Glutamatergic neuron (in vitro differentiated cells): ENCODE measurements around the gene GALNT12. TPM values are rescaled to one million over a fixed set of nuclear protein-coding genes. Genes with fewer than 3 reads are reported as not detected.

ENCODE experiments used
- DNase-seq: peaks from one replicate; pipeline ENCODE4 v3.0.0; 2022
- H3K27ac Mint-ChIP-seq: one replicate; pipeline ENCODE4 v1.8.0; 2020; ENCODE audit warnings: mild to moderate bottlenecking, mixed read lengths, inconsistent platforms; ENCODE audit not compliant: unreplicated experiment
- H3K27me3 Mint-ChIP-seq: one replicate; pipeline ENCODE4 v1.8.0; 2020; ENCODE audit warnings: mild to moderate bottlenecking, moderate library complexity, mixed read lengths, inconsistent platforms; ENCODE audit not compliant: unreplicated experiment
- H3K36me3 Mint-ChIP-seq: one replicate; pipeline ENCODE4 v1.8.0; 2020; ENCODE audit warnings: mild to moderate bottlenecking, mixed read lengths, inconsistent platforms; ENCODE audit not compliant: unreplicated experiment
- H3K4me1 Mint-ChIP-seq: one replicate; pipeline ENCODE4 v1.8.0; 2020; ENCODE audit warnings: mild to moderate bottlenecking, low read depth, mixed read lengths, inconsistent platforms; ENCODE audit not compliant: unreplicated experiment
- H3K4me3 Mint-ChIP-seq: one replicate; pipeline ENCODE4 v1.8.0; 2020; ENCODE audit warnings: mild to moderate bottlenecking, mixed read lengths, inconsistent platforms; ENCODE audit not compliant: unreplicated experiment
- H3K9me3 Mint-ChIP-seq: one replicate; pipeline ENCODE4 v1.8.0; 2020; ENCODE audit warnings: mild to moderate bottlenecking, moderate library complexity, mixed read lengths, inconsistent platforms; ENCODE audit not compliant: unreplicated experiment
- total RNA-seq: library from RNA; stranded (reverse); fragmentation: NEBNext Ultra II Directional; extraction: Animal tissue kit (Norgen Biotek cat#: 25700); gene quantifications from one replicate; pipeline ENCODE4 v1.2.1, GENCODE V29; 2021; ENCODE audit not compliant: unreplicated experiment
- TF ChIP-seq, protein P1 (sequence below): fragments of 200-600 bp; sonication (generic); IDR thresholded peaks from one replicate; pipeline ENCODE4 v1.5.0; 2021; ENCODE audit not compliant: partially characterized antibody, unreplicated experiment

The GALNT12 gene
- total RNA-seq, 1 donor from 2014 or later: 2.7 TPM

DNA sequence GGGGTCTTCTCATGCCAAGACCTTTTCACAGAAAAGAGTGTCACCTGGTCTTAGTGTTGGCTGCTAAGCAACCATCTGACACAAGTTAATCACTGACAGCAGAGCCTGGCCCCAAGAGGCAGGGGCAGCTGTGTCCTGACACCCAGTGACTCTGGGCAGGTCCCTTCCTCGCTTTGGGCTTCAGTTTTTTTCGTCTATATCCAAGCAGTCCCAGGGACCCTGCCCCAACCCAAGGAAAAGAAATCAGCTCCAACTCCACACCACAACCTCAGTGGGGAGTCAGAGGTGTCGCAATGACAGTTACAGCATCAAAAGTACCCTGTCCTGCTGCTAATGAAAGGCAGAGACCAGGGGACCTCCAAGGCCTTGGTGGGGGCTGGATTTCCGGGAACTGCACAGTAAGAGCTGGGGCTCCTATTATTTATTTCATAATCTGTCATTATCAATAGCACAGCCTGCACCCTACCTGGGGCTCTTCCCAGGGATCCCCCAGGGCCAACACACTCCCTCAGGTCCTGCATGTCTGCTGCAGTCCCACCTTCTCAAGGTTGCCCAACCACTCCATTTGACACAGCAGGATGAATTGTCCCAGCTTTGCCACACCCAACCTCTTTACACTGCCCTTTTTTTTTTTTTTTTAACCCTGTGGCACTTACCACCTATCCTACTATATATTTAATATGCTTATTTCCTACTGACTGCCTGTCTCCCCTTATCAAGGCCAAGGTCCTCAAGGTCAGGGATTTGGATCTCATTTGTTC, 20.5 kb upstream of the GALNT12 start:
- DNase-seq: no peak
- H3K4me3 Mint-ChIP-seq: peak overlapping the region; percentile 20
- H3K4me1 Mint-ChIP-seq: peaks cover 18% of the 10 kb centered on the region
- H3K36me3 Mint-ChIP-seq: peaks cover 5% of the 10 kb centered on the region
- H3K27me3 Mint-ChIP-seq: peaks cover 6% of the 10 kb centered on the region
- TF ChIP-seq, protein P1, sequence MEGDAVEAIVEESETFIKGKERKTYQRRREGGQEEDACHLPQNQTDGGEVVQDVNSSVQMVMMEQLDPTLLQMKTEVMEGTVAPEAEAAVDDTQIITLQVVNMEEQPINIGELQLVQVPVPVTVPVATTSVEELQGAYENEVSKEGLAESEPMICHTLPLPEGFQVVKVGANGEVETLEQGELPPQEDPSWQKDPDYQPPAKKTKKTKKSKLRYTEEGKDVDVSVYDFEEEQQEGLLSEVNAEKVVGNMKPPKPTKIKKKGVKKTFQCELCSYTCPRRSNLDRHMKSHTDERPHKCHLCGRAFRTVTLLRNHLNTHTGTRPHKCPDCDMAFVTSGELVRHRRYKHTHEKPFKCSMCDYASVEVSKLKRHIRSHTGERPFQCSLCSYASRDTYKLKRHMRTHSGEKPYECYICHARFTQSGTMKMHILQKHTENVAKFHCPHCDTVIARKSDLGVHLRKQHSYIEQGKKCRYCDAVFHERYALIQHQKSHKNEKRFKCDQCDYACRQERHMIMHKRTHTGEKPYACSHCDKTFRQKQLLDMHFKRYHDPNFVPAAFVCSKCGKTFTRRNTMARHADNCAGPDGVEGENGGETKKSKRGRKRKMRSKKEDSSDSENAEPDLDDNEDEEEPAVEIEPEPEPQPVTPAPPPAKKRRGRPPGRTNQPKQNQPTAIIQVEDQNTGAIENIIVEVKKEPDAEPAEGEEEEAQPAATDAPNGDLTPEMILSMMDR: no peak
- no peak overlapping the region for H3K27ac Mint-ChIP-seq
- H3K9me3 Mint-ChIP-seq: no peaks in the 10 kb centered on the region

DNA sequence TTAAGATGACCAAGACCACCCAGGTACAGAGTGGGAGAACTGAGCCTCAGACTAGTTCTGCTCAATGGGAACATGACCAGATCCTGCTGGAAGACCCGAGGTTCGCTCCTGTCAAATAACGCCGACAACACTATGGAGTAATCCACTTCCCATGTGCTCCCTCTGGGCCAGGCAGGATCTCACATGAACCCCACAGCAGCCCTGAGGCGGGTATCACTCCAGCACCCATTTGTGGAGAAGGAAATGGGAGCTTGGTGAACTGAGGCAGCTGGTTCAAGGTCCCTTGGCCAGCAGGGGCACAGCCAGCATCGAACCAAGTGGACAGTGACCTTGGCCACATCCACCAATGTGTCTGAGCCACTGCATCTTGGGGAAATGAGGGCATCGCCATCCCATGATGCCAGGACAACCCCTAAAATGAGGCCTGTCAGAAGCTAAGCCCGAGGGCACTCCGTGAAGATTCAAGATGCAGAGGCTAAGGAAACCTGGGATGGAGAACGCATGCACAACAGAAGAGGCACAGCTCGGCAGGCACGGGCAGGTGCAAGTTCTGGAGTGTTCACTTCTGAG, 19.6 kb upstream of the GALNT12 start:
- TF ChIP-seq, protein P1: no peak
- Mint-ChIP-seq H3K9me3 (no peaks in the 10 kb centered on the region), H3K27ac (no peak overlapping the region), H3K4me1 (peaks cover 18% of the 10 kb centered on the region), H3K4me3 (no peak overlapping the region), H3K27me3 (peaks cover 6% of the 10 kb centered on the region), H3K36me3 (peaks cover 5% of the 10 kb centered on the region)
- no peak for DNase-seq

DNA sequence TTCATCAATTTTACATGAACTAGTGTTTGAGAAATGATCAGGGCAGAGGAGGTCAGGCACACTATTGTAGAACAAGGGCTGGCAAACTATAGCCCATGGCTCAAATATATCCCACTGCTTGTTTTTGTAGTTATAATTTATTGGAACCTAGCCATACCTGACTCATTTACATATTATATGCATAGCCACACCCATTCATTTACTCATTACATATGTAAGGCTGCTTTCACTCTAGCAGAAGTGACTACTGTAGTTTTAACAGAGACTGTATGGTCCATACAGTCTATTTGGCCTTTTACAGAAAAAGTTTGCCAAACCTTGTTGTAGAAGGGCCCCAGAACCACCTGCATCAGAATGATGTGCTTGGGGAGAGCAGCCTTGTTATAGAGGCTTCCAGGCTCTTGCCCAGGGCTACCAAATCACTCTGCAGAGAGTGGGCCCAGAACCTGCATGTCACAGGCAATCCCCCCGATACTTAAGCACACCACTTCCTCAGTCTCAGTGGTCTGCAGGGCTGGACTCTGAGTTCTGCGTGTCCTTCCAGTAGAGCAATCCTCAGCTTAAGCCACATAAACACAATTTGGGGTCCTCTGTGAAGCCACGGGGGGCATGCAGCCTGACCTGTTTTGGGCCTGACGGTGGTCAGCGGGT, 17.9 kb upstream of the GALNT12 start:
- H3K36me3 Mint-ChIP-seq: peaks cover 5% of the 10 kb centered on the region
- TF ChIP-seq, protein P1: no peak
- no peak overlapping the region for H3K4me3 Mint-ChIP-seq
- peaks cover 18% of the 10 kb centered on the region for H3K4me1 Mint-ChIP-seq
- peaks cover 8% of the 10 kb centered on the region for H3K27me3 Mint-ChIP-seq
- no peak for DNase-seq
- H3K27ac Mint-ChIP-seq: no peak overlapping the region
- H3K9me3 Mint-ChIP-seq: no peaks in the 10 kb centered on the region

DNA sequence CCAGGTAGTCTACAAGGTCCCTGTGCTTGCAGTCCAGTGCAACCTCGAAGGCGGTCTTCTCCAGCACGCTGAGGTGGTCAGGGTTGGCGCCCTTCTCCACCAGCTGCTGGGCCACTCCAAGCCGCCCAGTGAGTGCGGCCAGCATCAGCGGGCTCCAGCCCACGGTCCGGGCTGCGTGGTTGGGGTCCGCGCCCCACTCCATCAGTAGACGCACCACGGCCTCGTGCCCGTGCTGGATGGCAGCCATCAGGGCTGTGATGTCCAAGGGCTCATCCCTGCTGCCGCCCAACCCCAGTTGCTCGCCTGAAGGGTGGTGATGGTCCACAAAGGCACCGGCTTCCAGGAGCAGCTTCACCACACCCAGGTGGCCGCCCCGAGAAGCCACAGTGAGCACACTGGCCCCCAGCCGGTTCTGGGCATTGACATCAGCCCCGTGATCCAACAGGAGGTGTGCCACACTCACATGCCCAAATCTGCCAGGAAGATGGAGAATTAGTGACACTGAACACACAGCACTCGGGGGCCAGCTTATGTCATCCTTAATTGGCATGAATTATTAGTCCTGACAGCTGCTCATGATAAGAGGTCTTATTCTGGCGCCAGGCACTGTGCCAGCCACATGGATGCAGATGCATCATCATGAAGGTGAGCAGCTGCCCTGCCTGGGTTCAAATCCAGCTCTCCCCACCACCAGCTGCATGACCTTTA, 17.2 kb upstream of the GALNT12 start:
- H3K4me1 Mint-ChIP-seq: peaks cover 18% of the 10 kb centered on the region
- DNase-seq: no peak
- TF ChIP-seq, protein P1: no peak

More for the DNA sequence above, 17.2 kb upstream of the GALNT12 start:
- peaks cover 2% of the 10 kb centered on the region for H3K9me3 Mint-ChIP-seq
- H3K4me3 Mint-ChIP-seq: no peak overlapping the region
- H3K27ac Mint-ChIP-seq: no peak overlapping the region
- peaks cover 8% of the 10 kb centered on the region for H3K27me3 Mint-ChIP-seq
- H3K36me3 Mint-ChIP-seq: peaks cover 5% of the 10 kb centered on the region
